HepG2 (cell line): Measurements from ENCODE around the gene PWP1. TPM values are rescaled to one million over a fixed set of nuclear protein-coding genes. Genes with fewer than 3 reads are reported as not detected.

Experiments used
- ARHGAP35 ChIP-seq: sonication (generic); formaldehyde crosslinking; IDR thresholded peaks from 2 replicates; pipeline ENCODE4 v1.9.0; 2022; ENCODE audit warnings: mild to moderate bottlenecking, inconsistent platforms, moderate library complexity, missing genetic modification reagents, borderline replicate concordance
- ATF4 ChIP-seq, 2 experiments: fragments of 450-650 bp in 1 of 2; sonication (generic) in 1 of 2; formaldehyde crosslinking; IDR thresholded peaks; 2 replicates each; pipeline versions ENCODE4 v1.5.0 to v1.8.0; 2020 to 2022; ENCODE audit warnings: mild to moderate bottlenecking in 1 of 2, missing genetic modification reagents in 1 of 2
- E2F1 ChIP-seq: sonication (generic); formaldehyde crosslinking; IDR thresholded peaks from 2 replicates; pipeline ENCODE4 v1.5.0; 2020; ENCODE audit warnings: missing genetic modification reagents
- GRHL1 ChIP-seq: sonication (generic); formaldehyde crosslinking; conservative IDR thresholded peaks from 2 replicates; pipeline ENCODE4 v1.8.0; 2022; ENCODE audit warnings: missing genetic modification reagents
- HNF4G ChIP-seq, 2 experiments: sonication (generic) in 1 of 2; formaldehyde crosslinking in 1 of 2; IDR thresholded peaks; 2 replicates each; pipeline versions ENCODE4 v1.4.0 to v1.6.1; 2011 to 2020; ENCODE audit warnings: borderline replicate concordance in 2 of 2, low read depth in 2 of 2, mild to moderate bottlenecking in 2 of 2, low read length in 1 of 2, missing genetic modification reagents in 1 of 2, moderate library complexity in 1 of 2
- KDM4B ChIP-seq: sonication (generic); formaldehyde crosslinking; IDR thresholded peaks from 2 replicates; pipeline ENCODE4 v1.4.0; 2020; ENCODE audit warnings: missing genetic modification reagents
- MTA3 ChIP-seq: sonication (generic); formaldehyde crosslinking; IDR thresholded peaks from 2 replicates; pipeline ENCODE4 v1.4.0; 2020; ENCODE audit warnings: missing genetic modification reagents
- NFE2 ChIP-seq: sonication (generic); formaldehyde crosslinking; IDR thresholded peaks from 2 replicates; pipeline ENCODE4 v1.4.0; 2020; ENCODE audit warnings: missing genetic modification reagents
- PATZ1 ChIP-seq: sonication (generic); formaldehyde crosslinking; IDR thresholded peaks from 2 replicates; pipeline ENCODE4 v1.4.0; 2020; ENCODE audit warnings: missing genetic modification reagents
- SMYD3 ChIP-seq: sonication (generic); formaldehyde crosslinking; IDR thresholded peaks from 2 replicates; pipeline ENCODE4 v1.8.1; 2023; ENCODE audit warnings: mild to moderate bottlenecking, missing genetic modification reagents
- SP4 ChIP-seq: sonication (generic); formaldehyde crosslinking; IDR thresholded peaks from 2 replicates; pipeline ENCODE4 v1.8.1; 2023; ENCODE audit warnings: mild to moderate bottlenecking, missing genetic modification reagents
- TGIF2 ChIP-seq: IDR thresholded peaks from 2 replicates; pipeline ENCODE4 v1.6.1; 2016; ENCODE audit warnings: control low read depth, missing compliant biosample characterization
- XRCC5 ChIP-seq: fragments of 200-400 bp; formaldehyde crosslinking; optimal IDR thresholded peaks from 2 replicates; pipeline ENCODE3; 2017; ENCODE audit warnings: mild to moderate bottlenecking, low read length
- ZBTB25 ChIP-seq: IDR thresholded peaks from 2 replicates; pipeline ENCODE4 v1.6.1; 2018; ENCODE audit warnings: missing genetic modification reagents
- ZNF180 ChIP-seq: sonication (generic); formaldehyde crosslinking; IDR thresholded peaks from 2 replicates; pipeline ENCODE4 v1.4.0; 2020; ENCODE audit warnings: low read depth, missing genetic modification reagents, borderline replicate concordance
- ZNF3 ChIP-seq: IDR thresholded peaks from 2 replicates; pipeline ENCODE4 v1.7.0; 2017; ENCODE audit warnings: inconsistent platforms
- ZNF34 ChIP-seq: sonication (generic); formaldehyde crosslinking; IDR thresholded peaks from 2 replicates; pipeline ENCODE4 v1.4.0; 2020; ENCODE audit warnings: mild to moderate bottlenecking, missing genetic modification reagents, borderline replicate concordance
- ZNF343 ChIP-seq: sonication (generic); formaldehyde crosslinking; IDR thresholded peaks from 2 replicates; pipeline ENCODE4 v1.4.0; 2020; ENCODE audit warnings: mild to moderate bottlenecking, missing genetic modification reagents
- ZNF567 ChIP-seq: sonication (generic); formaldehyde crosslinking; IDR thresholded peaks from 2 replicates; pipeline ENCODE4 v1.8.1; 2023; ENCODE audit warnings: mild to moderate bottlenecking, missing genetic modification reagents, borderline replicate concordance
- ZNF775 ChIP-seq: sonication (generic); formaldehyde crosslinking; IDR thresholded peaks from 2 replicates; pipeline ENCODE4 v1.4.0; 2020; ENCODE audit warnings: missing genetic modification reagents, mild to moderate bottlenecking, moderate library complexity, borderline replicate concordance
- ZNF780A ChIP-seq: sonication (generic); formaldehyde crosslinking; IDR thresholded peaks from 2 replicates; pipeline ENCODE4 v1.8.0; 2022; ENCODE audit warnings: mild to moderate bottlenecking, missing genetic modification reagents, moderate library complexity
- polyA plus RNA-seq, 8 experiments: library from polyadenylated mRNA; depleted of rRNA in 3 of 8; stranded (reverse) in 7 of 8; unstranded in 1 of 8; fragments of >200 nt; fragmentation: Illumina TruSeq in 4 of 8; extraction: Trizol in 4 of 8; gene quantifications; 2 replicates each; pipeline versions ENCODE4 v1.2.1 to v1.2.3, GENCODE V29; 2011 to 2016; ENCODE audit warnings: low read depth in 4 of 8, missing spikeins in 1 of 8, mixed read lengths in 1 of 8; ENCODE audit not compliant: insufficient read depth in 1 of 8
- total RNA-seq, 5 experiments: library from RNA; depleted of rRNA; stranded (reverse); fragments of >200 nt; fragmentation: Illumina TruSeq; extraction: Trizol; gene quantifications; 2 replicates each; pipeline ENCODE4 v1.2.3, GENCODE V29; 2016; ENCODE audit warnings: low read depth in 1 of 5

PWP1 gene
- total and polyA plus RNA-seq, 2 of the 13 experiments (the other 11 are each of a cell fraction or from before 2014, with no cell fraction given), result 65.9 to 70.2 TPM

- no peak for TF ChIP-seq GRHL1 (CRISPR knock-in tag)
- TF ChIP-seq XRCC5, result peak; percentile 41
- peak; percentile 94 for TF ChIP-seq TGIF2 (CRISPR knock-in tag)
- TF ChIP-seq PATZ1, result peak; percentile 58; the same call in 1 of the 2 replicates
- TF ChIP-seq ZNF343, result no peak
- peak; percentile 74; the same call in 1 of the 2 replicates for TF ChIP-seq KDM4B
- TF ChIP-seq SP4 (CRISPR knock-in tag), result peak; percentile 57; the same call in 1 of the 2 replicates
- no peak for TF ChIP-seq MTA3
- TF ChIP-seq ZBTB25 (CRISPR knock-in tag), result no peak
- TF ChIP-seq ZNF780A (CRISPR knock-in tag), result peak; percentile 70; the same call in 1 of the 2 replicates
- TF ChIP-seq HNF4G (IDR thresholded peaks at IDR 0.05; ENCODE audit: borderline replicate concordance, low read depth, low read length), result peak; percentile 4; the same call in 1 of the 2 replicates
- no peak for TF ChIP-seq HNF4G (CRISPR knock-in tag; IDR thresholded peaks at IDR 0.05; ENCODE audit: borderline replicate concordance, low read depth)
- TF ChIP-seq ARHGAP35 (CRISPR knock-in tag), result peak; percentile 98
- no peak for TF ChIP-seq ZNF567
- no peak for TF ChIP-seq ZNF34 (CRISPR knock-in tag)
- TF ChIP-seq ZNF775 (CRISPR knock-in tag), result no peak
- 0 out of 2 replicates have a peak, but pooled peaks have one; percentile 76 for TF ChIP-seq ZNF180 (CRISPR knock-in tag)
- no peak; a peak in 1 of 4 replicates for TF ChIP-seq ATF4 (CRISPR knock-in tag; IDR thresholded peaks at IDR 0.05)
- TF ChIP-seq ZNF3, result no peak
- no peak for TF ChIP-seq SMYD3 (CRISPR knock-in tag)
- 0 out of 2 replicates have a peak, but pooled peaks have one; percentile 45 for TF ChIP-seq E2F1 (CRISPR knock-in tag)
- 0 out of 2 replicates have a peak, but pooled peaks have one; percentile 44 for TF ChIP-seq NFE2 (CRISPR knock-in tag)
Observed at GRCh38 chr12:107685360-107686248, at the start of gene PWP1 (continued).
